H9 (cell line): ENCODE results near the gene BCAS3. TPM values are rescaled to one million over a fixed set of nuclear protein-coding genes. Genes with fewer than 3 reads are reported as not detected.
A peak's percentile ranks its signal among the peaks of the same experiment; 100 is the strongest.

ENCODE experiments used
- DNase-seq: peaks from one replicate; pipeline ENCODE4 v3.0.0-alpha.2; 2017
- H2AFZ ChIP-seq: one replicate; pipeline ENCODE4 v1.6.1; 2013; ENCODE audit warnings: mild to moderate bottlenecking, low read length, control low read depth, moderate library complexity
- H2AK5ac ChIP-seq: 2 replicates; pipeline ENCODE4 v1.6.1; 2013; ENCODE audit warnings: low read length, control low read depth, mixed read lengths; ENCODE audit not compliant: insufficient read length
- H2BK120ac ChIP-seq: one replicate; pipeline ENCODE4 v1.6.1; 2013; ENCODE audit warnings: low read depth, mild to moderate bottlenecking, low read length, control low read depth, inconsistent platforms; ENCODE audit not compliant: poor library complexity, severe bottlenecking
- H2BK12ac ChIP-seq: 2 replicates; pipeline ENCODE4 v1.6.1; 2013; ENCODE audit warnings: low read length, control low read depth, mixed read lengths, low read depth; ENCODE audit not compliant: insufficient read length
- H2BK15ac ChIP-seq: 2 replicates; pipeline ENCODE4 v1.6.1; 2013; ENCODE audit warnings: low read depth, low read length, control low read depth
- H2BK20ac ChIP-seq: one replicate; pipeline ENCODE4 v1.6.1; 2013; ENCODE audit warnings: low read depth, mild to moderate bottlenecking, low read length, control low read depth, inconsistent platforms; ENCODE audit not compliant: poor library complexity, severe bottlenecking
- H2BK5ac ChIP-seq: 2 replicates; pipeline ENCODE4 v1.6.1; 2013; ENCODE audit warnings: low read length, control low read depth, mixed read lengths; ENCODE audit not compliant: insufficient read length
- H3K14ac ChIP-seq: 2 replicates; pipeline ENCODE4 v1.6.1; 2013; ENCODE audit warnings: low read length, control low read depth; ENCODE audit not compliant: insufficient read depth
- H3K18ac ChIP-seq: 2 replicates; pipeline ENCODE4 v1.6.1; 2013; ENCODE audit warnings: low read depth, mild to moderate bottlenecking, mixed read lengths, low read length, control low read depth; ENCODE audit not compliant: insufficient read length
- H3K23ac ChIP-seq: 2 replicates; pipeline ENCODE4 v1.6.1; 2013; ENCODE audit warnings: low read length, control low read depth, mixed read lengths, low read depth; ENCODE audit not compliant: insufficient read length
- H3K23me2 ChIP-seq: 2 replicates; pipeline ENCODE4 v1.6.1; 2013; ENCODE audit warnings: low read depth, mild to moderate bottlenecking, mixed read lengths, low read length, control low read depth; ENCODE audit not compliant: insufficient read length, poor library complexity, severe bottlenecking
- H3K27ac ChIP-seq: 2 replicates; pipeline ENCODE4 v1.5.1; 2013; ENCODE audit warnings: low read length, control low read depth, mixed read lengths, low read depth; ENCODE audit not compliant: insufficient read length
- H3K27me3 ChIP-seq: 2 replicates; pipeline ENCODE4 v1.6.1; 2013; ENCODE audit warnings: low read length, control low read depth, inconsistent platforms; ENCODE audit not compliant: insufficient read depth
- H3K4ac ChIP-seq: 2 replicates; pipeline ENCODE4 v1.6.1; 2013; ENCODE audit warnings: low read depth, mild to moderate bottlenecking, control low read depth, inconsistent platforms, low read length, moderate library complexity
- H3K4me1 ChIP-seq: 2 replicates; pipeline ENCODE4 v1.6.1; 2013; ENCODE audit warnings: low read length, control low read depth, inconsistent platforms; ENCODE audit not compliant: insufficient read depth
- H3K4me2 ChIP-seq: 2 replicates; pipeline ENCODE4 v1.6.1; 2013; ENCODE audit warnings: low read length, control low read depth, mixed read lengths; ENCODE audit not compliant: insufficient read length, insufficient read depth
- H3K56ac ChIP-seq: 2 replicates; pipeline ENCODE4 v1.6.1; 2013; ENCODE audit warnings: low read depth, mild to moderate bottlenecking, mixed read lengths, low read length, control low read depth; ENCODE audit not compliant: insufficient read length
- H3K79me1 ChIP-seq: 2 replicates; pipeline ENCODE4 v1.6.1; 2013; ENCODE audit warnings: low read depth, mild to moderate bottlenecking, moderate library complexity, low read length, control low read depth, inconsistent platforms; ENCODE audit not compliant: insufficient read depth, poor library complexity, severe bottlenecking
- H3K79me2 ChIP-seq: 2 replicates; pipeline ENCODE4 v1.6.1; 2013; ENCODE audit warnings: low read length, control low read depth, inconsistent platforms; ENCODE audit not compliant: insufficient read depth
- H3K9ac ChIP-seq: 2 replicates; pipeline ENCODE4 v1.6.1; 2013; ENCODE audit warnings: low read length, control low read depth, mixed read lengths; ENCODE audit not compliant: insufficient read length; ENCODE audit errors: extremely low read depth
- H3K9me3 ChIP-seq: one replicate; pipeline ENCODE4 v1.6.1; 2013; ENCODE audit warnings: low read depth, low read length, inconsistent platforms; ENCODE audit not compliant: control insufficient read depth
- H3T11ph ChIP-seq: one replicate; pipeline ENCODE4 v1.6.1; 2013; ENCODE audit warnings: mild to moderate bottlenecking, low read length, control low read depth, inconsistent platforms
- H4K20me1 ChIP-seq: one replicate; pipeline ENCODE4 v1.6.1; 2013; ENCODE audit not compliant: control insufficient read depth, insufficient read length, insufficient read depth
- H4K5ac ChIP-seq: 2 replicates; pipeline ENCODE4 v1.6.1; 2013; ENCODE audit warnings: low read depth, mild to moderate bottlenecking, mixed read lengths, low read length, control low read depth; ENCODE audit not compliant: insufficient read length
- H4K8ac ChIP-seq: replicated peaks from 2 replicates; pipeline ENCODE4 v1.6.1; 2013; ENCODE audit warnings: low read length, control low read depth, mixed read lengths, low read depth; ENCODE audit not compliant: insufficient read length
- H4K91ac ChIP-seq: 2 replicates; pipeline ENCODE4 v1.6.1; 2013; ENCODE audit warnings: low read depth, mild to moderate bottlenecking, moderate library complexity, mixed read lengths, low read length, control low read depth; ENCODE audit not compliant: insufficient read length
- H3K27ac Mint-ChIP-seq, 3 experiments: 2 replicates in 2 of 3; 3 replicates in 1 of 3; pipeline ENCODE4 v1.8.0; 2020 to 2021; ENCODE audit warnings: mixed read lengths in 3 of 3, mild to moderate bottlenecking in 1 of 3, moderate library complexity in 1 of 3
- H3K27me3 Mint-ChIP-seq: 2 replicates; pipeline ENCODE4 v1.8.0; 2021; ENCODE audit warnings: low read depth, mild to moderate bottlenecking, moderate library complexity, mixed read lengths
- H3K36me3 Mint-ChIP-seq, 3 experiments: 2 replicates in 2 of 3; 3 replicates in 1 of 3; pipeline ENCODE4 v1.8.0; 2020 to 2021; ENCODE audit warnings: low read depth in 3 of 3, mixed read lengths in 3 of 3; ENCODE audit not compliant: insufficient read depth in 1 of 3
- H3K4me1 Mint-ChIP-seq, 2 experiments: 2 replicates each; pipeline ENCODE4 v1.8.0; 2020; ENCODE audit warnings: mixed read lengths in 2 of 2
- H3K4me3 Mint-ChIP-seq, 2 experiments: 2 replicates in 1 of 2; 3 replicates in 1 of 2; pipeline ENCODE4 v1.8.0; 2020 to 2021; ENCODE audit warnings: mild to moderate bottlenecking in 2 of 2, mixed read lengths in 2 of 2, moderate library complexity in 1 of 2
- H3K9me3 Mint-ChIP-seq, 2 experiments: 2 replicates in 1 of 2; 3 replicates in 1 of 2; pipeline ENCODE4 v1.8.0; 2020; ENCODE audit warnings: mild to moderate bottlenecking in 2 of 2, mixed read lengths in 2 of 2, moderate library complexity in 1 of 2
- CTCF ChIP-seq: fragments of 200-600 bp; sonication (generic); conservative IDR thresholded peaks from 3 replicates; pipeline ENCODE4 v1.8.0; 2021; ENCODE audit warnings: antibody characterized with exemption, mild to moderate bottlenecking
- WGBS: extraction: QIAGEN DNeasy Blood & Tissue Kit; methylation state at CpG from one replicate; pipeline ENCODE4 v1.1.7; 2013; ENCODE audit warnings: missing lambda C conversion rate, low lambda C conversion rate, mixed read lengths; ENCODE audit not compliant: insufficient read length; ENCODE audit errors: extremely low coverage; 5-methylcytosine and 5-hydroxymethylcytosine counted together
- total RNA-seq: library from RNA; stranded (reverse); gene quantifications from 2 replicates; pipeline ENCODE4 v1.2.1, GENCODE V29; 2021

BCAS3 gene
- total RNA-seq, 1 experiment from 2014 or later = 22.4 TPM

GRCh38 chr17:60905709-60906108 is 228.1 kb downstream of the BCAS3 start:
- Histone ChIP-seq H3K27me3 (no peaks in the 10 kb centered on the region), H3K23me2 (no peaks in the 10 kb centered on the region), H2BK15ac (no peak overlapping the region), H4K20me1 (no peaks in the 10 kb centered on the region), H2BK12ac (no peak overlapping the region), H3K79me2 (no peaks in the 10 kb centered on the region), H3K79me1 (no peaks in the 10 kb centered on the region), H3K56ac (no peak overlapping the region), H2AFZ (no peak overlapping the region), H2BK120ac (no peak overlapping the region), H3K9ac (no peak overlapping the region), H2AK5ac (no peak overlapping the region), H4K5ac (no peak overlapping the region), H3K4ac (no peak overlapping the region), H3K9me3 (no peaks in the 10 kb centered on the region), H2BK5ac (no peak overlapping the region), H3K4me2 (no peak overlapping the region), H3K4me1 (no peaks in the 10 kb centered on the region), H3K23ac (no peak overlapping the region), H3K14ac (no peak overlapping the region), H3T11ph (no peak overlapping the region), H4K91ac (no peak overlapping the region), H3K27ac (no peak overlapping the region), H2BK20ac (no peak overlapping the region), H4K8ac (no peak overlapping the region), H3K18ac (no peak overlapping the region)
- Mint-ChIP-seq H3K4me1 (peaks cover 14 to 19% of the 10 kb centered on the region in 2 experiments), H3K27ac (peak overlapping the region in 2 of 3 experiments; percentile 3 to 30; a peak in 3 of 7 replicates), H3K4me3 (no peak overlapping the region), H3K9me3 (no peaks in the 10 kb centered on the region; a peak in 1 of 5 replicates), H3K27me3 (no peaks in the 10 kb centered on the region), H3K36me3 (no peaks in the 10 kb centered on the region; a peak in 1 of 7 replicates)
- no peak for TF ChIP-seq CTCF
- peak; percentile 42 for DNase-seq
- WGBS = no CpG with 5 or more reads among the region's 3 CpGs
